K562 (cell line): ENCODE data around the gene ITPK1. TPM values are rescaled to one million over a fixed set of nuclear protein-coding genes. Genes with fewer than 3 reads are reported as not detected.

Source experiments
- ATAC-seq: fragments of 200-7000 bp; cut with Tn5 transposase; 3 replicates; pipeline ENCODE4 v1.9.1; 2020; ENCODE audit warnings: moderate library complexity
- BruUV-seq: library from RNA; stranded (reverse); fragments of 400-500 nt; replicated peaks from 2 replicates; lab custom pipeline; 2021; lab: Mats Ljungman, UMichigan
- CTCF ChIA-PET: fragments of 300-600 bp; formaldehyde crosslinking; extraction: SDS; loops from one replicate; lab custom pipeline; 2021; ENCODE audit warnings: low intra/inter-chr PET ratio; lab: Yijun Ruan, JAX
- POLR2A ChIA-PET: fragments of 300-600, 350-650 bp; sonication (Branson Sonifier 250); formaldehyde crosslinking; extraction: SDS; loops from one replicate; lab custom pipeline; 2021; ENCODE audit warnings: antibody characterized with exemption, inconsistent platforms; lab: Yijun Ruan, JAX
- DNase-seq, 4 experiments: peaks; one replicate each; pipeline versions ENCODE4 v3.0.0 to v3.0.0-alpha.2; 2011 to 2018; ENCODE audit warnings: low spot score in 3 of 4, mixed read lengths in 3 of 4; ENCODE audit errors: extremely low read depth in 1 of 4
- FAIRE-seq: peaks from 2 replicates; lab custom pipeline; 2011; peaks lifted over from hg19 to GRCh38; lab: Jason Lieb, UNC
- H2AFZ ChIP-seq: 2 replicates; pipeline ENCODE4 v1.6.0; 2011; ENCODE audit warnings: low read depth, low read length, control low read depth, inconsistent platforms
- H3K27ac ChIP-seq: fragments of 200-600 bp; 3 replicates; pipeline ENCODE4 v1.8.0; 2011; ENCODE audit warnings: low read depth, mild to moderate bottlenecking, control low read depth, inconsistent platforms, low read length, moderate library complexity, mixed read lengths; ENCODE audit errors: extremely low read depth
- H3K27me3 ChIP-seq, 2 experiments: fragments of 300-600 bp in 1 of 2; 2 replicates in 1 of 2; 3 replicates in 1 of 2; pipeline versions ENCODE4 v1.6.0 to v1.8.0; 2011; ENCODE audit warnings: inconsistent platforms in 2 of 2, low read length in 2 of 2, mild to moderate bottlenecking in 1 of 2, mixed read lengths in 1 of 2, moderate library complexity in 1 of 2; ENCODE audit not compliant: control insufficient read depth in 2 of 2, insufficient read depth in 2 of 2
- H3K36me3 ChIP-seq: fragments of 300-600 bp; 3 replicates; pipeline ENCODE4 v1.8.0; 2011; ENCODE audit warnings: mild to moderate bottlenecking, low read length, inconsistent platforms; ENCODE audit not compliant: control insufficient read depth, insufficient read depth
- H3K4me1 ChIP-seq, 2 experiments: fragments of 200-600 bp in 1 of 2; replicated peaks in 1 of 2; 2 replicates in 1 of 2; 3 replicates in 1 of 2; pipeline versions ENCODE4 v1.5.1 to v1.8.0; 2011; ENCODE audit warnings: inconsistent platforms in 2 of 2, low read length in 2 of 2, mild to moderate bottlenecking in 1 of 2, mixed read lengths in 1 of 2, moderate library complexity in 1 of 2; ENCODE audit not compliant: control insufficient read depth in 2 of 2, insufficient read depth in 2 of 2
- H3K4me2 ChIP-seq: 2 replicates; pipeline ENCODE4 v1.6.1; 2011; ENCODE audit warnings: low read length, control low read depth, inconsistent platforms, mixed read lengths; ENCODE audit not compliant: insufficient read depth
- H3K4me3 ChIP-seq: fragments of 200-600 bp; sonication (generic), shearing (Covaris generic); 2 replicates; pipeline ENCODE4 v1.5.1; 2016; ENCODE audit warnings: control low read depth, inconsistent platforms
- H3K79me2 ChIP-seq: fragments of 200-600 bp; 3 replicates; pipeline ENCODE4 v1.8.0; 2011; ENCODE audit warnings: low read length, inconsistent platforms; ENCODE audit not compliant: control insufficient read depth, insufficient read depth
- H3K9ac ChIP-seq, 2 experiments: 2 replicates each; pipeline versions ENCODE4 v1.6.0 to v1.6.1; 2011; ENCODE audit warnings: low read depth in 2 of 2, low read length in 2 of 2, control low read depth in 1 of 2, inconsistent platforms in 1 of 2, mild to moderate bottlenecking in 1 of 2, mixed read lengths in 1 of 2; ENCODE audit not compliant: insufficient read depth in 1 of 2
- H3K9me1 ChIP-seq: one replicate; pipeline ENCODE4 v1.6.0; 2011; ENCODE audit warnings: inconsistent platforms, mild to moderate bottlenecking, low read length, moderate library complexity; ENCODE audit not compliant: control insufficient read depth, insufficient read depth
- H3K9me3 ChIP-seq: replicated peaks from 2 replicates; pipeline ENCODE4 v1.5.1; 2011; ENCODE audit warnings: low read depth, low read length, inconsistent platforms; ENCODE audit not compliant: control insufficient read depth, insufficient read depth
- H4K20me1 ChIP-seq: replicated peaks from 2 replicates; pipeline ENCODE4 v1.6.1; 2011; ENCODE audit warnings: low read length, inconsistent platforms, mixed read lengths; ENCODE audit not compliant: control insufficient read depth, insufficient read depth
- ARID2 ChIP-seq: fragments of 450-650 bp; IDR thresholded peaks from 2 replicates; pipeline ENCODE4 v1.6.1; 2017; ENCODE audit warnings: antibody characterized with exemption, mild to moderate bottlenecking
- GATAD2A ChIP-seq: fragments of 450-650 bp; IDR thresholded peaks from 2 replicates; pipeline ENCODE4 v1.6.1; 2017
- HBP1 ChIP-seq: fragments of 450-650 bp; formaldehyde crosslinking; IDR thresholded peaks from 2 replicates; pipeline ENCODE4 v1.4.0; 2022; ENCODE audit warnings: missing genetic modification characterization
- YBX1 ChIP-seq: fragments of 450-650 bp; IDR thresholded peaks from 2 replicates; pipeline ENCODE4 v1.7.1; 2016; ENCODE audit warnings: mild to moderate bottlenecking
- WGBS: fragments of 100-300 bp; shearing (Covaris generic); methylation state at CpG from one replicate; pipeline ENCODE4 v1.1.6; 2016; ENCODE audit warnings: low coverage, mixed read lengths; ENCODE audit not compliant: insufficient coverage; ENCODE audit errors: missing lambda C conversion rate; 5-methylcytosine and 5-hydroxymethylcytosine counted together
- in situ Hi-C: fragments of 300-500 bp; cut with MboI; formaldehyde crosslinking; loops from 4 replicates; pipeline ENCODE4 v1.15.0; 2018; ENCODE audit warnings: inconsistent platforms, mixed read lengths
- intact Hi-C: fragments of 100-400 bp; cut with micrococcal nuclease; formaldehyde crosslinking; loops from 2 replicates; pipeline ENCODE4 v1.14.2; 2022
- polyA plus RNA-seq, 8 experiments: library from polyadenylated mRNA; depleted of rRNA in 4 of 8; stranded (reverse) in 5 of 8; unstranded in 3 of 8; fragments of >200 nt; fragmentation: Nextera tagmentation in 2 of 8; fragmentation: Illumina TruSeq in 1 of 8; extraction: Ambion mirVana in 2 of 8; extraction: Trizol in 1 of 8; gene quantifications; 2 replicates each; pipeline versions ENCODE4 v1.2.1 to v1.2.3, GENCODE V29; 2011 to 2014; ENCODE audit warnings: inconsistent platforms in 1 of 8, missing spikeins in 1 of 8
- total RNA-seq, 7 experiments: library from RNA; depleted of rRNA in 6 of 7; stranded (reverse); fragments of >200 nt in 6 of 7; fragmentation: Illumina TruSeq in 2 of 7; extraction: Trizol in 2 of 7; gene quantifications; 2 replicates each; pipeline versions ENCODE4 v1.2.1 to v1.2.3, GENCODE V29; 2011 to 2021; ENCODE audit warnings: low replicate concordance in 1 of 7

ITPK1 gene
- total and polyA plus RNA-seq, 9 of the 15 experiments (the other 6 are each of a cell fraction or from before 2014, with no cell fraction given) = 1.2 to 39.2 (median 23.0) TPM

- FAIRE-seq (no peak), ATAC-seq (no peak), DNase-seq (no peak)
- no TSS peak for BruUV-seq
- H3K4me3 ChIP-seq = no peak overlapping the region
- ChIA-PET CTCF (no interaction called here), POLR2A (interaction anchor here (0.6 to 1.2 kb wide), 3 partner anchors 10 to 436 kb away, joined by 3 read pairs; no protein-coding TSS in a partner anchor)
- H3K9me3 ChIP-seq = no peaks in the 10 kb centered on the region
- H3K79me2 ChIP-seq = no peaks in the 10 kb centered on the region; the same call in 2 of the 3 replicates
- intact Hi-C loops (no loop called here), in situ Hi-C loops (no loop called here)
- no peak overlapping the region for H3K4me2 ChIP-seq
- 78% methylated on average over 4 of the region's 7 CpGs for WGBS
- H3K27me3 ChIP-seq = no peaks in the 10 kb centered on the region
- no peak overlapping the region; a peak in 1 of 4 replicates for H3K9ac ChIP-seq
- no peak overlapping the region for H2AFZ ChIP-seq
- no peaks in the 10 kb centered on the region for H3K9me1 ChIP-seq
- TF ChIP-seq ARID2 = no peak
- no peak for TF ChIP-seq YBX1
- TF ChIP-seq GATAD2A = no peak
- TF ChIP-seq HBP1 (CRISPR knock-in tag) = no peak
- no peak overlapping the region for H3K27ac ChIP-seq
- no peaks in the 10 kb centered on the region for H3K36me3 ChIP-seq
- no peaks in the 10 kb centered on the region; the same call in 1 of the 2 replicates for H4K20me1 ChIP-seq
- H3K4me1 ChIP-seq = peaks cover 0 to 14% of the 10 kb centered on the region in 2 experiments; a peak in 2 of 5 replicates
These were observed 16.5 kb downstream of the ITPK1 start for GRCh38 chr14:93099196-93099595.
